Activated CD4-positive, alpha-beta T cell treated with anti-CD3 and anti-CD28 coated beads for 48 hours (primary cell): ENCODE data around the gene PAK6.

Experiments used
- DNase-seq: peaks from one replicate; pipeline ENCODE4 v3.0.0-alpha.2; 2020

Gene PAK6

DNA sequence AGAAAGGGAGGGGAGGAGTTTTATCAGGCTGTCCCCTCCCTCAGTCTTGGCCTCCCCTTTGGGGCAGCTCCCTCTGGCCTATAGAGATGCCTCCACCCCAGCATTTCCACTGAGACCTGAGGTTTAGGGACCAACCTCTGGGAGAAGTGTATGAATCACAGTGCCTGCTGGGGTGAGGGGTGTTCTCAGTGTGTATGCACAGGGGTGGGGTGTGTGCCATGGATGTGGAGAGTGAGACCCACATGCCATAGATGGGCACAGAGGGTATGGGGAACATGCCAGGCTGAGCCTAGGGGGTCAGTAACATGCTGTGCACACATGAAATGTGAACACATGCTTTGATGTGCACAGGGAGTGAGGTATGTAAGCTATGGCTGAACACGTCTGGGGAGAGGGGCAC is 56.4 kb downstream of the PAK6 start:
- DNase-seq, result no peak

DNA sequence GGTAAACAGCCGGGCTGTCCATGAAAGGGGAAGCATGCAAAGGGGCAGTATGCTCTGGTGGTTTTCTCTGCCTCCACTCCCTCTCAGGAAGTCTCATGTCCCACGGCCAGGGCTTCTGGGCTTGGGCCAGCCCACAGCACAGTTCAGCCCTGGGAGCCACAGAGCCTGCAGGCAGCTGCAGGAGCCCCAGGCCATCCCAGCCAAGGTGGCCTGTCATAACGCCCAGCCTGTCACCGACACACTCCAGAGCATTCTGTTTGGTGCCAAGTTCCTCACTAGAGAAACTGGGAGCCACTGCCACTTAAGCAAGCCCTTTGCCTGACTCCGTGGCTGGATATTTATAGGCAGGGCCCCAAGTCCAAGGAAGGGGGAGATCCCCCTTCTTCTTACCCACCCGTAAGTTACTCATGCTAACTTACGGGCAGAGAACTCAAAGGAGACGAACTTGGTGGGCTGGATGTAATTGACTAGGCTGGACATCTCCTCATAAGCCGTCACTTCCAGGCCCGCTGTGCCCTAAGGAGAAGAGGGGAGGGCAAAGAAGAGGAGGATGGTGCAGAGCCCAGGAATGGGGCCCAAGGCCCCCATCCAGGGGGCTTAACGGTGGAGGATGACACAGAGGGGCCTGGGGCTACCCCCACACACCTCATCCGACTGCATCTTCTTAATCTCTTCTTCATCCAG is 57.2 kb downstream of the PAK6 start:
- no peak for DNase-seq

DNA sequence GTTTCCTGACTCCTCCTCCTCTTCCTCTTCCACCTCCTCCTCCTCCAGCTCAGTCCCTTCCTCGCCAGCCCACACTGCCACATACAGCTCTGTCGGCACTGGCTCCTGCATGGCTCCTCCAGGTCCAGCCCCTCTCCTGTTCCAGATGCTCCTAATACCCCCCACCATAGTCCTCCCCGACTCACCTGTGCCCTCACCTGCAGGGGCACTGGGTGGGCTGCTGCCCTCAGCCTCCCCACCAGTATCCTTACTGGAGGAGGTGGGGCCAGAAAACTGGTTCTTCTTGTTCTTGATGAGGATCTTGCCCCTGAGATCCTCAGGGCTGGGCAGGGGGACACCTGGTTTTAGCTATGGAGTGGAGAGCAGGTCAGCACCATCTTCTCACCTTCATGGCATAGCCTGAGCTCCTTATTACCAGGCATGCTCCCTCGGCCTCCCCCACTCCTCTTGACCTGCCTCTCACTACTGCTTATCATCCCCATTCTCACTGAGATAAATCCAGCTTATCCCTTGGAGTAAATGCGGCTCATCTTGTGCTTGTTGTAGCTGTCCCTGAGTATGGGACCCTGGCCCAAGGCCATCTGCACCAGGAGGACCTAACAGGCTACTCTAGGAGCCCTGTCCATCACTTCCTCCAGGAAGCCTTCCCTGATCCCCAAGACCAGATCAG is 57.8 kb downstream of the PAK6 start:
- no peak for DNase-seq

DNA sequence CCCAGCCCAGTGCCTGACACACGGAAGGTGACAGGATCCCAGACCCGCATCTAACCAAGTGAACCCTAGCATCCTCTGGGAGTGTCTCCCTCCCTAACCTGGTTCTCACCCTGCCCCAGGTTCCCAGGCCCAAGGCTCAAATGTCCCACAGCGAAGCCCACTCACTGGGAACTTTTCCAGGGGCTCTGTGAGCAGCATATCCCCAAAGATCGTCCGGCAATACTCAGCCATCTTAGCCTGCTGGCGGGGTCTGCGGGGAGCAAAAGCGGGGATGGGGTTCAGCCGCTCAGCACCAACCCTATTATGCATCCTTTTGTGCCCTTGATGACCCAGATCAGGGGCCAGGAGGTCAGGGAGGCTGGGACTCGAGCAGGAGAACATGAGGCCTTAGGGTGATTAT is 58.5 kb downstream of the PAK6 start:
- no peak for DNase-seq

DNA sequence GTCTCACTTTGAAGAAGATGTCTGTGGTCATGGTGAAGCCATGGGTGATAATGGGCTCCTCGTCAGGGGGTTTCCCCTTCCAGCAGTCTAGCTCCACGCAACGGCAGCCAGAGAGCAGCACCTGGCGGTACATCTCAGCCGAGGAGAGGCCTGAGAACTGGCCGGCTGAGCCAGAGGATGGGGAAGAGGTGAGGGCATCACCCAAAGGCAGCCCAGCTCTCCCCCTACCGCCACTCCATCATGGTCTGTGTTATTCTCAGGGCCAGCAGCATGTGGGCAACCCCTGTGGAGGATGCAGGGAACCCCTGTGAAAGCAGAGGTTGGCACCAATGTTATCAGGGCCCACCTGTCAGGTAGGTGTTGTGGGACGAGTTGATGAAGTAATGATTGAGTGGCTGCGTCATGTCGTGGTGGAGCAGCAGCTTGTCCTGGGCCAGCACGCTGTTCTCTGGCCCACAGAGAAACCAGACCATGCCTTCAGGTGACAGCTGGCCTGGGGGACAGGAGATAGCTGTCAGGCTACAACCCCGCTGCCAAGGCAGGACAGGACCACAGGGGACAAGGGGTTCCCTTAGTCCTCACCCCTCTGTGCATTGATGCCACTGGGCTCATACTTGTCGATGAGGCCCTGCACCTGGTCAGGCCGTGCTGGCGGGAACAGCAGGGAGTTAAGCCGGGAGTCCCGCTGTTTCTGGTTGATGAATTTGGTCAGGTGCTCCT is 59.5 kb downstream of the PAK6 start:
- DNase-seq, result no peak

DNA sequence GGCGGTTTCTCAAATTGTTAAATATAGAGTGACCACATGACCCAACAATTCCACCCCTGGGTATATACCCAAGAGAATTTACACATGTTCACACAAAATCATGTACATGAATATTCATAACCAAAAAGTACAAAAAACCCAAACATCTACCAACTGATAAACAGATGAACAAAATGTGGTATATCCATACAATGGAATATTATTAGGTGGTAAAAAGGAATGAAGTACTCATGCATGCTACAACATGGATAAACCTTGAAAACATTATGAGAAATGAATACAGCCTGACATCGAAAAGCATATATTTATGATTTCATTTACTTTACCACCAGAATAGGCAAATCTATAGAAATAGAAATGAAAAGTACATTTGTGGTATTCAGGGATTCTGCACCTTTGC is 61.5 kb downstream of the PAK6 start:
- no peak for DNase-seq

DNA sequence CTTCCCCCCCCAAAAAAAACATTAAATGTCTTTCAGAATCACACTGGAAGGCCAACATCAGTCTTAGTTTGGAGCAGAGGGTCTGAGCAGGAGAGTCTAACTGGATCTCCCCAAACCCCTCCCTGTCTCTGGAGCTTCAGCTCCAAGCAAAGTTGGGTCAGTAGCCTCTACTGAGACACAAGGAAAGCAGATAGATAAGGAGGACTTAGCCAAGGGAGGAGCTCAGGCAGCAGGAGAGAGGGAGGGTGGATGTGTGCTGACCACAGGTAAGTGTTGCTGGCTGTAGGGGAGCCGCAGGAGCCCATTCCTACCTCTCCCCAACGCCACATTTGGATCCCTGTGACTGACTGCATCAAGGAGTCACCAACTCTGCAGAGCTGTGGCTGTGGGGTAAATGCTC is 61.9 kb downstream of the PAK6 start:
- DNase-seq, result no peak

DNA sequence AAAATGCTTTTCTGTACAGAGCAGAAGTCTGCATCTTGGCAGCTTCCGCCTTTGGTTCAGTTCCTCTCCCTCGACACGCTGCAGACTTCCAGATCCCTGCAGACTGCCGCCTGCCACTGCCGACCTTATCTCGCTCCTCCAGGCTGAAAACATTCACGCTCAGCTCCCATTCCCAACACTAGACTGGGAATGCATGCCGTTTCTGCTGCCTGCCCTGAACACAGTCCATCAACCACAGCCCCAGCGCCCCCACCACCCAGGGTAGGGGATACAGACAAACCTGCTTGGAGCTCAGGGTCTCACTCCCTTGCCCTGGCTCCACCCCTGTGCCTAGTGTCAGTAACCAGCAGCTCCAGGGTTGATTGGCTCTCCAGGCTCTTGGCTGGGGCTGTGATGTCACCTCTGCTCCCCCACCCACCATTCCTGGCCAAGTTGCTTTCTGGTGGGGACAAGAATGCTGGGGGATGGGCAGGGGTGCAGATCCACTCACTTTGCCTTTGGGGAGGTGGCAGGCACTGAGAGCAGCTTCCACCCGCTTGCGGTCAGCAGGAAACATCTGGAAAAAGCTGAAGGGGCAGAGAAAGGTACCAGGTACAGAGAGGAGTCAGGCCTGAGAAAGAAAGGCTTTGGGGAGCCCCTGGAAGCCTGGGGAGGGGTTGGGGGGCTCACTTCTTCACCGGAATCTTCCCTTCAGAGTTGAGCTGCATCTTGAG is 62.8 kb downstream of the PAK6 start:
- DNase-seq, result no peak

DNA sequence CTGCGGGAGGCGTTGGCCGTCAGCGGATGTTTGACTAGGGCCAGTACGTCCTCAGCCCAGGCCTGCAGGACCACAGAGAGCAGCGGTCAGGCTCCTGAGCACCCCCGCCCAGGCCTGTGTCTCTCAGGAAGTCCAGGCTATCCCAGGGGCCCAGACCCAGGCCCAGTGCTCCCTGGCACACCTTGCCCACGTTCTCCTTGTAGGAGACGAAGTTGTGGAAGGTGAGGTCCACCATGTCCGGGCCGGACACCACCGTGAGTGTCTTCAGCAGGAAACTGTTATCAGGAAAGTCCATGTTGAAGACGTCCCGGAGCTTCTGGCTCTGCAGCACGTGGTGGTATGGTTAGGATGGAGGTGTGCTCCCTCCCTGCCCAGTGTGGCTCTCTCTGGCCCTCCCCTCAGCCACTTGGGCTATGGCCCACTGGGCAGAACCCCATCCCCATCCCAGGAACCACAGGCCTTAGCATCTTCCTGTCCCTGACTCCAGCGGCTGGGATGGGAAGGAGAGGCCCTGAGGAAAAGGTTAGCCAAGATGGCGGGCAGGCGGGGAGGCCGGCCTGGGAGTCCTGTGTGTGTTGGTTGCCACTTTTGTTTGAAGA is 63.5 kb downstream of the PAK6 start:
- no peak for DNase-seq

DNA sequence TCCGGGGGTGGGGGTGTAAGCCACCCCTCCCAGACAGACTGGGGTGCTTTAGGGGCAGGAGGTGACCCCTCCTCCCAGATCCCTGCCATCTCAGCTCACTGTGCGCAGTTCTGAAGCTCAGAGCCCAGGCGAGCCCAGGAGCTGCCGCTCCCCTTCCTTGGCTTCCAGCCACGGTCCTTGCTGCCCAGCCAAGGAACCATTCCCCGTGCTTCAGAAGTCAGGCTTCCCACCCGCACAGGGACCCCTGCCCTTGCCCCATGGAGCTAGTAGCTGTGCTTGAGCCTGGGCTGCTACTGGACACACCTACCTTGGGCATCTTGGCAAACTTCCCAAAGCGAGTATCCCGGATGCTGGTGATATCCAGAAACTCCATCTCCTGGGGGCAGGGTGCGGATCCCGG is 64.1 kb downstream of the PAK6 start:
- DNase-seq, result no peak

DNA sequence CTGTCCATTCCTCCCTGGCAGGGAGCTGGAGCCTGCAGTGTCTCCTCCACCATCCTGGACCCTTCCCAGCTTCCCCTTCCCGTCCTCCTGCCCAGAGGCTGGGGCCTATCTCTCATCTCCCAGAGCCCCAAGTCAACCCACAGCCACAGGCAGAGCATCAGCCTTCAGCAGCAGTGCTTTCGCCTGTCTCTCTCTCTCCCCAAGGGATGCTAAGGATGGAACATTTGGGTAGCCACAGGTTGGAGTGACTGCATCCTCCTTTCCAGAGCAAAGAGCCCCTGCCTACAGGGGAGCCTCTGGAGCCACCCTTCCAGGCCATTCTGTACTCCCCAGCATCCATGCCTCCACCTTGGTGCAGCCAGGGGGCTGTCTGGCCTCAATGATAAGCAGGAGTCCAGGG is 64.7 kb downstream of the PAK6 start:
- no peak for DNase-seq

DNA sequence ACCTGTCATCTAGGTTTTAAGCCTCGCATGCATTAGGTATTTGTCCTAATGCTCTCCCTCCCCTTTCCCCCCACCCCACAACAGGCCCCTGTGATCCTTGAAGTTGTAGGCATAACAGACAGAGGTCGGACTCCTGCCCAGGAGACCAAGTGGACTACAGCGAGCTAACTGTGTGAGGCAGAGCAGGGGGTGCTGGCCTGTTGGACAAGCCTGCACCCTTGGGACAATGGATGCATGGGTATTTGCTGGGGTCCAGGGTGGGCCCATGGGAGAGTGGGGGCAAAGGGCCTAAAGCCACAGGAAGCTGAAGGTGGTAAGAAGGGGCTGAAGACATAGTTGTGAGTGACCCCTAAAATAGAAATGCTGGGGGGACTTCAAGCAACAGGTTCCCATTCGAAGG is 66.4 kb downstream of the PAK6 start:
- no peak for DNase-seq

DNA sequence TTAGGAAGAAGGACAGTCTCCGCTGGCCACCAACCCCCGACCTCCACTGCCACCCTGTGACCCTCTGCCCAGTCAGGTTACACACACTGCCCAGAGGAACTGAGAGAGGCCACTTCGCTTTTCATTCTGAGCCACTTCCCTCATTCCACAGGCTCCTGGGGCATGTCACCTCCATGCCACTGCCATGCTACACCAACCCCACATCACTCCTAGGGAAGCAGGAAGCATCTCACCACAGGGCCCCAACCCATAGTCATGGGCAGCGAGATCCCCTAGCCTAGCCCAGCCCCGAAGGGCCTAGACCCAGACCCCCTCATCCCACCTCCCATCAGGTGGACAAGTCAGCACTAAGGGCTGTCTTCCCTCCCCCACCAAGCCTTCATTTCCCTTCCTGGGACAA is 67.5 kb downstream of the PAK6 start:
- no peak for DNase-seq

DNA sequence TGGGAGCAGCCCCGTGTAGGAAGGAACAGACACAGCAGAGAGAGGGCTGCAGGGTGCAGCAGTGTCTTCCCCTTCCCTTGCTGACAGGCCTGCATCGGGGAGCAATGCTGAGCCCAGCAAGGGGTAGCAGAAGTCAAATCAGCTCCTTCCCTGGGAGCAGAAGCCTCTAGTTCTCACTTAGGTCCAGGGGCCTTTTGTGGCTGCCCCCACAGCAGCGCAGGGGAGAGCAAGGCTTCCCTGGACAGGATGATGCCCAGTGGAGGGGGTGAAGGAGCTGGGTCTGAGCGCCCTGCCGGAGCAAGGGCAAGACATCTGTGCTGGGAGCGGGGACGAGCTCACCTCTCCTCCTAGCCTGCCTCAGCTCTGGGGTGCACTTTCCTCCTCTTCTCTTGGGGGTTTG is 68.0 kb downstream of the PAK6 start:
- no peak for DNase-seq

DNA sequence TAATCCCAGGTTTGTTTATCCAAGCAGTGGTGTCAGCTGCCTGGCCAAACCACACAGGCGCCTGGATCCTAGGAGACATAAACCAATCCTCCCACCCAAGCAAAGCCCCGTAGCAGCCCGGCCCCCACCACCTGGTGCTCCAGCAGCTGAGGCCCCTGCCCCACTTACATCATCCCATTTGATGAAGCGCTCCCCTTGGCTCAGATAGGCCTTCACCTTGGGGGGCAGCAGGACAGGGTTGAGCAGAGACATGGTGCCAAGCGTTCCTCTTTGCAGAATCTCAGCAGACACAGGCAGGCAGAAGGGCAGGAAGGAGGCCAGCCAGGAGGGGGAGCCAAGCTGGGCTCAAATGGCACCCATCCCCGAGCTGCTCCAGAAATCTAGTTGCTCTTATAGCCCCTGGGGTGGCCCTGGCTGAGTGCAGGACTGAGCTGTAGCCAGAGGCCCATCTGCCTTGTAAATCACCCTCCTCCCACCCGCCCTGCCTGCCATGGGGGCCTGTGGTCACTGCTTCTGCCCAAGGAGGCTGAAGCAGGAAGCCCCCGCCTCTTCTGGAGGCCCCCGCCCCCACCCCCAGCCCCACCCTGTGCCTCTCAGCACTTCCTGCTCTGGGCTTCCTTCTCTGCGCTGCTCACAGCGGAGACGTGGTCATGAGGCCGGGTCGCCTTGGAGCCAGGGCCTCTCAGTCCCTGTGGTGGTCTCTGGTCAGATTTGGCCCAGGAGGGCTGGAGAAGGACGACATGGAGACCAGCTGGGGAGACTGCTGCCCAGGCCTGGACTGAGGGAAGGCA is 68.8 kb downstream of the PAK6 start, which contains the start of gene PLCB2:
Gene PLCB2 (minus strand): TSS at position 515 of the 791 bp plus-strand sequence. CDS start 263 bp downstream, at position 252.
- peak; percentile 77 for DNase-seq

DNA sequence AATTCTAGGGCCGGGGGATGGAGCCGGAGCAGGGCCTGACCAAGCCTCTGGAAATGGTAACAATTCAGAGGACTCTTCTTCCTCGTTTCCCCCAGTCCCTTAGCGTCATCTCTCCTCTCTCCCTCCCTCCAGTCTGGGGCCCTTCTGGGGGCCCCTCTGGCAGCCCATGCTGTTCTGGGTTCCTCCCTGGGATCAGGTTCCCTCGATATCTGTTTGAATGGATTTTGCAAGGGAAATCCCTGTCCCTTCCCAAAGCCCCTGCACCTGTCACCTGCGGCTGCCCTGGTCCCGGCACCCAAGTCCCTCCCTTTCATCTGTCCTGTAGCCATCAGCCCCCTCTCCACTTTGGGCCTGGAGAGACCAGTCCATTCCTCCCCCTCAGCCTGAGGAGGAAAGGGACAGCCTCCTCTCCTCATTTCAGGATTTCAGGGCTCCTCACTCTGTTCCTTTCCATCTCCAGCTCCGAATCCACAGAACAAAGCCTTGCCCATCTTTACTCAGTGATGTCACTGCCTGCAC is 70.5 kb downstream of the PAK6 start:
- DNase-seq, result no peak

DNA sequence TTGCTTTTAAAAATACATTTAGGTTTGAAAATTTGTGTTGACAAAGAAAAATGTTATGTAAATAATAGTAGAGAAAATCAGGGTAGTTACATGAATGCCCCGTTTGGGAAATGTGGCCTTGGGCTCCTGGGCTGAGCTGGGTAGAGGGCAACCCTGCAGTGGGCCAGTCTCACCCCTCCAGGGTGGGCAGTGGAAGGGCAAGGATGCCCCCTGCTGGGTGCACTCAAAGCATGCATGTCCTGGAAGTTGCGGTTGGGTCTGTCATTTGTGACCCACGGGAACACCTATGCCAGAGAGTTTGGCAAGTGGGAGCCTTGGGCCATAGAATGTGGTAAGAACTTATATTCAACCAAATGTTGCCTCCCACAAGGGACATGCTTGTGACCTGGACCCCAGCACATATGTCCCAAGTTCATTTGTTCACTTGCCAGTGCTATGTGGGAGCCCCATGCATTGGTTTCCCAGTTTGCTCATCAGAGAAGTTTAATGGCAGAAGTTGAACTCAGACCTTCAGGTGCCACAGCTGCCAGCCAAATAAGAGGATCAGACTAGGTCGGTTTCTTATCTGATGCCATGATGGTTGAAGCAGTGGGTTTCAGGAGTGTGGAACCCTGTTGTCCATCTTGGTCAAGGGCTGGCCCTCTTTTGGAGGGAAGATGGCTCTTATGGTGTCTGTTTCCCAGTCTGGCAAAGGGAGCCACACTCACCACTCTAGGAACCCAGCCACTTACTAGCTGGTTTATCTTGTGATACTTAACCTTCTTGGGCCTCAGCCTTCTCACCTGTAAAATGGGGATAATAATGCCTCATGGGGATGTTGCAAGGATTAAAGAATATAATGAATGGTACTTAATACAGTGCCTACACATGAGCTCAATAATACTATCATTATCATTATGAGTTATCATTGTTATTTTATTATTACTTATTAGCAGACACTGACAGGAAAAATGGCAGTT is 71.4 kb downstream of the PAK6 start:
- DNase-seq, result peak; percentile 78

DNA sequence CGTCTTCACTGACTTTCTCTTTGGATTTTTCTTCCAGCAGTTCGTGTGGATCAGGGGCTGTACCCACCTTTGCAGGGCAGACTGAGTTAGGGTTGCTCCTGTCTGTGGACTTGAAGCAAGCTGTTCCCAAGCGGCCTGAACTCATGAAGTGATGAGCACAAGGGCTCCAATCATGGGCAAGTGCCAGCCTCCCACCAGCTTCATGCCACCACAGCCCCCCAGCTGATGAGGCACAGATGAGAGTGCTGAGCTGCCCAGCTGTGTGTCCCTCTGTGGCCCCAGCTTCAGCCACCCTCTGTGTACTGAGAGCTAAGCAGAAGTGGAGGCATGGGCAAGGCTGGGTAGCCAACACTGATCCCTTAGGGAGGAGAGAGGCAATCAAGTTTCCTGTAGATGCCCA is 72.1 kb downstream of the PAK6 start:
- DNase-seq, result no peak

DNA sequence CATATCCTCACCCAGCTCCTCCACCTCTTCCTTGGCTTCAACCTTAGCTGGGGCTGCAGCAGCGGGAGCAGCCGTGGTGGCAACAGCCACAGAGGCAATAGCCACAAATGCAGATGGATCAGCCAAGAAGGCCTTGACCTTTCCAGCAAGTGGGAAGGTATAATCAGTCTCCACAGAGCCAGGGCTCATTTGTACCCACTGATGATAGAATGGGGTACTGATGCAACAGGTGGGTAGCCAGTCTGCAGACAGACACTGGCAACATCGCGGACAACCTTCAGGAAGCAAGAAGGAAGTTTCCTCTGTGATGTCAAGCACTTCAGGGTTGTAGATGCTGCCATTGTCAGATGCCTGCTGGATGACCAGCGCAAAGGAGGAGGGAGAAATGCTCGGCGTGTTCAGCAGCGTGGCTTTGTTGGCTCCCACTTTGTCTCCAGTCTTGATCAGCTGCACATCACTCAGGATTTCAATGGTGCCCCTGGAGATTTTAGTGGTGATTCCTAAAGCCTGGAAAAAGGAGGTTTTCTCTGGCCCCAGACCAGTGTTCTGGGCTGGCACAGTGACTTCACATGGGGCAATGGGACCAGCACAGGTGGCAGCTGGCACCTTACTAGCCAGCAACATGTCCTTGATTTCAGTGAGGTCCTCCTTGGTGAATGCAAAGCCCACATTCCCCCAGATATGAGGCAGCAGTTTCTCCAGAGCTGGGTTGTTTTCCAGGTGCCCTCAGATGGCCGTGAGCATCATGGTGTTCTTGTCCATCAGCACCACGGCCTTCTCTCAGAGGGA is 73.7 kb downstream of the PAK6 start:
- DNase-seq, result no peak
